Astrocyte (in vitro differentiated cells and primary cell): ENCODE results near the gene SIK3. TPM values are rescaled to one million over a fixed set of nuclear protein-coding genes. Genes with fewer than 3 reads are reported as not detected.

Experiments
- DNase-seq: peaks from one replicate; pipeline ENCODE4 v3.0.0-alpha.2; 2010; ENCODE audit warnings: low read depth
- FAIRE-seq: peaks from 2 replicates; lab custom pipeline; 2011; peaks lifted over from hg19 to GRCh38; lab: Jason Lieb, UNC
- H2AFZ ChIP-seq: 2 replicates; pipeline ENCODE4 v1.6.0; 2012; ENCODE audit warnings: low read depth, low read length, inconsistent platforms
- H3K27ac ChIP-seq: 2 replicates; pipeline ENCODE4 v1.5.1; 2011; ENCODE audit warnings: low read depth, low read length, inconsistent platforms
- H3K27me3 ChIP-seq: 2 replicates; pipeline ENCODE4 v1.6.0; 2011; ENCODE audit warnings: low read length, inconsistent platforms; ENCODE audit not compliant: insufficient read depth
- H3K36me3 ChIP-seq: 2 replicates; pipeline ENCODE4 v1.5.1; 2011; ENCODE audit warnings: low read length, inconsistent platforms; ENCODE audit not compliant: insufficient read depth
- H3K4me1 ChIP-seq: 2 replicates; pipeline ENCODE4 v1.5.1; 2011; ENCODE audit warnings: low read length, inconsistent platforms; ENCODE audit not compliant: insufficient read depth
- H3K4me2 ChIP-seq: 2 replicates; pipeline ENCODE4 v1.6.0; 2012; ENCODE audit warnings: low read length, inconsistent platforms
- H3K4me3 ChIP-seq: 2 replicates; pipeline ENCODE4 v1.5.1; 2011; ENCODE audit warnings: low read depth, mild to moderate bottlenecking, low read length, inconsistent platforms; ENCODE audit not compliant: insufficient read depth
- H3K79me2 ChIP-seq: 2 replicates; pipeline ENCODE4 v1.6.0; 2012; ENCODE audit warnings: mild to moderate bottlenecking, low read length, inconsistent platforms; ENCODE audit not compliant: insufficient read depth
- H3K9ac ChIP-seq: 2 replicates; pipeline ENCODE4 v1.6.0; 2012; ENCODE audit warnings: mild to moderate bottlenecking, low read length, inconsistent platforms
- H3K9me3 ChIP-seq: 2 replicates; pipeline ENCODE4 v1.5.1; 2012; ENCODE audit warnings: low read depth, mild to moderate bottlenecking, low read length, inconsistent platforms; ENCODE audit not compliant: insufficient read depth
- H4K20me1 ChIP-seq: 2 replicates; pipeline ENCODE4 v1.6.0; 2012; ENCODE audit warnings: low read length, inconsistent platforms; ENCODE audit not compliant: insufficient read depth
- H3K27ac Mint-ChIP-seq: one replicate; pipeline ENCODE4 v1.8.0; 2021; ENCODE audit warnings: mild to moderate bottlenecking, mixed read lengths; ENCODE audit not compliant: unreplicated experiment
- H3K27me3 Mint-ChIP-seq: one replicate; pipeline ENCODE4 v1.8.0; 2021; ENCODE audit warnings: low read depth, mixed read lengths; ENCODE audit not compliant: unreplicated experiment
- H3K36me3 Mint-ChIP-seq: one replicate; pipeline ENCODE4 v1.8.0; 2021; ENCODE audit warnings: low read depth, mixed read lengths; ENCODE audit not compliant: unreplicated experiment
- H3K4me1 Mint-ChIP-seq: one replicate; pipeline ENCODE4 v1.8.0; 2021; ENCODE audit warnings: low read depth, mixed read lengths; ENCODE audit not compliant: unreplicated experiment
- H3K4me3 Mint-ChIP-seq: one replicate; pipeline ENCODE4 v1.8.0; 2021; ENCODE audit warnings: mild to moderate bottlenecking, moderate library complexity, mixed read lengths; ENCODE audit not compliant: unreplicated experiment
- H3K9me3 Mint-ChIP-seq: one replicate; pipeline ENCODE4 v1.8.0; 2021; ENCODE audit warnings: mild to moderate bottlenecking, mixed read lengths; ENCODE audit not compliant: unreplicated experiment
- EZH2 ChIP-seq: IDR thresholded peaks from 2 replicates; pipeline ENCODE4 v1.6.1; 2012; ENCODE audit warnings: mild to moderate bottlenecking, low read length, inconsistent platforms; ENCODE audit not compliant: insufficient read depth
- total RNA-seq: library from RNA; stranded (reverse); gene quantifications from 2 replicates; pipeline ENCODE4 v1.2.1, GENCODE V29; 2021
- TF ChIP-seq, protein P1 (sequence below): IDR thresholded peaks from 2 replicates; pipeline ENCODE4 v1.5.1; 2011; ENCODE audit warnings: low read depth, mild to moderate bottlenecking, inconsistent platforms, low read length, moderate library complexity; ENCODE audit not compliant: insufficient read depth

The SIK3 gene
- total RNA-seq, 1 donor from 2014 or later: 34.4 TPM

- no peaks in the 10 kb centered on the region for H3K36me3 Mint-ChIP-seq
Observed at GRCh38 chr11:117039270-117039669, 59.0 kb downstream of the SIK3 start.

DNA sequence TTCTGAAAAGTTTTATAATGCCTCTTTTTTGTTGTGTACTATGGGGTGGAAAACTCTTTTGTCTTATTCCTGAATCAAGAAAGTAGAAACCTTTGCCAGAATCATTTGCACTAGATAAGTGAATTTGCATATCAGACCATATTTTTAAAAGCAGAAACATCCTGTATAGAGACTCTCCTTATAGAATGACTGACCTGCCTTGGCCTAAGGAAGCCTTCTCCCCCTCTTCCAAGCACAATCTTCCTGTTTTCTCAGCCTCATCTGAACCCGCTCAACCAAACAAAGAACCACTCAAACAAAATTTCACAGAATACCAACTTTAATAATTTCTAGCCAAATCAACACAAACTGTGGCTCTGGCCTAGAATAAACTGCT is 60.3 kb downstream of the SIK3 start:
- no peak overlapping the region for H3K27ac Mint-ChIP-seq
- TF ChIP-seq EZH2: no peak
- TF ChIP-seq, protein P1, sequence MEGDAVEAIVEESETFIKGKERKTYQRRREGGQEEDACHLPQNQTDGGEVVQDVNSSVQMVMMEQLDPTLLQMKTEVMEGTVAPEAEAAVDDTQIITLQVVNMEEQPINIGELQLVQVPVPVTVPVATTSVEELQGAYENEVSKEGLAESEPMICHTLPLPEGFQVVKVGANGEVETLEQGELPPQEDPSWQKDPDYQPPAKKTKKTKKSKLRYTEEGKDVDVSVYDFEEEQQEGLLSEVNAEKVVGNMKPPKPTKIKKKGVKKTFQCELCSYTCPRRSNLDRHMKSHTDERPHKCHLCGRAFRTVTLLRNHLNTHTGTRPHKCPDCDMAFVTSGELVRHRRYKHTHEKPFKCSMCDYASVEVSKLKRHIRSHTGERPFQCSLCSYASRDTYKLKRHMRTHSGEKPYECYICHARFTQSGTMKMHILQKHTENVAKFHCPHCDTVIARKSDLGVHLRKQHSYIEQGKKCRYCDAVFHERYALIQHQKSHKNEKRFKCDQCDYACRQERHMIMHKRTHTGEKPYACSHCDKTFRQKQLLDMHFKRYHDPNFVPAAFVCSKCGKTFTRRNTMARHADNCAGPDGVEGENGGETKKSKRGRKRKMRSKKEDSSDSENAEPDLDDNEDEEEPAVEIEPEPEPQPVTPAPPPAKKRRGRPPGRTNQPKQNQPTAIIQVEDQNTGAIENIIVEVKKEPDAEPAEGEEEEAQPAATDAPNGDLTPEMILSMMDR: no peak
- Histone ChIP-seq H3K9ac (no peak overlapping the region), H3K4me3 (no peak overlapping the region), H3K4me2 (no peak overlapping the region), H2AFZ (no peak overlapping the region), H3K79me2 (peaks cover 20% of the 10 kb centered on the region), H3K9me3 (no peaks in the 10 kb centered on the region), H3K4me1 (no peaks in the 10 kb centered on the region), H3K27me3 (no peaks in the 10 kb centered on the region), H3K36me3 (no peaks in the 10 kb centered on the region), H4K20me1 (peaks cover 38% of the 10 kb centered on the region), H3K27ac (no peak overlapping the region)
- H3K4me1 Mint-ChIP-seq: peaks cover 15% of the 10 kb centered on the region
- no peak overlapping the region for H3K4me3 Mint-ChIP-seq
- no peaks in the 10 kb centered on the region for H3K27me3 Mint-ChIP-seq
- no peaks in the 10 kb centered on the region for H3K36me3 Mint-ChIP-seq
- no peaks in the 10 kb centered on the region for H3K9me3 Mint-ChIP-seq
- FAIRE-seq: no peak
- DNase-seq: no peak

More at GRCh38 chr11:117039270-117039669, 59.0 kb downstream of the SIK3 start:
- Mint-ChIP-seq H3K4me3 (no peak overlapping the region), H3K27ac (no peak overlapping the region), H3K9me3 (no peaks in the 10 kb centered on the region), H3K27me3 (no peaks in the 10 kb centered on the region), H3K4me1 (peaks cover 18% of the 10 kb centered on the region)
- DNase-seq (no peak), FAIRE-seq (no peak)
- Histone ChIP-seq H3K27me3 (no peaks in the 10 kb centered on the region), H2AFZ (no peak overlapping the region), H3K27ac (no peak overlapping the region), H3K4me2 (no peak overlapping the region), H3K79me2 (peaks cover 13% of the 10 kb centered on the region), H3K4me1 (no peaks in the 10 kb centered on the region), H3K9me3 (no peaks in the 10 kb centered on the region), H3K36me3 (no peaks in the 10 kb centered on the region), H4K20me1 (peaks cover 39% of the 10 kb centered on the region), H3K4me3 (no peak overlapping the region), H3K9ac (no peak overlapping the region)
- TF ChIP-seq, protein P1: no peak
- no peak for TF ChIP-seq EZH2

GRCh38 chr11:117037279-117037974 is 60.8 kb downstream of the SIK3 start:
- no peaks in the 10 kb centered on the region for H3K27me3 Mint-ChIP-seq
- H3K4me1 Mint-ChIP-seq: peaks cover 15% of the 10 kb centered on the region
- Histone ChIP-seq H3K27ac (no peak overlapping the region), H3K4me1 (no peaks in the 10 kb centered on the region), H3K9ac (no peak overlapping the region), H3K36me3 (no peaks in the 10 kb centered on the region), H3K79me2 (peaks cover 20% of the 10 kb centered on the region), H2AFZ (no peak overlapping the region), H3K9me3 (no peaks in the 10 kb centered on the region), H4K20me1 (peaks cover 33% of the 10 kb centered on the region), H3K4me2 (no peak overlapping the region), H3K27me3 (no peaks in the 10 kb centered on the region), H3K4me3 (no peak overlapping the region)
- no peak overlapping the region for H3K4me3 Mint-ChIP-seq
- TF ChIP-seq EZH2: no peak
- TF ChIP-seq, protein P1: no peak
- H3K36me3 Mint-ChIP-seq: no peaks in the 10 kb centered on the region
- no peaks in the 10 kb centered on the region for H3K9me3 Mint-ChIP-seq
- FAIRE-seq: peak; percentile 43
- no peak overlapping the region for H3K27ac Mint-ChIP-seq
- DNase-seq: peak; percentile 33
